HG02623 (cell line): Measurements from ENCODE around the gene VAMP4.

ENCODE experiments used
- ATAC-seq: cut with Tn5 transposase; IDR thresholded peaks from one replicate; pipeline ENCODE4 v1.9.1; 2021; ENCODE audit warnings: moderate library complexity; ENCODE audit not compliant: unreplicated experiment

Gene VAMP4

GRCh38 chr1:171653796-171654195 lies 88.1 kb downstream of the VAMP4 start:
- ATAC-seq = no peak

- no peak for ATAC-seq
These were observed 89.5 kb downstream of the VAMP4 start, which contains the start of gene MYOC for GRCh38 chr1:171652234-171652822. MYOC (minus strand) TSS chr1:171652688; CDS start chr1:171652611, 77 bp downstream.
